GM19239 (cell line): Measurements from ENCODE around the gene ETS1.

Experiments
- DNase-seq: peaks from one replicate; pipeline ENCODE4 v3.0.0; 2011; ENCODE audit warnings: low spot score; ENCODE audit not compliant: insufficient read length
- FAIRE-seq: peaks from 2 replicates; lab custom pipeline; 2011; peaks lifted over from hg19 to GRCh38; lab: Jason Lieb, UNC

The ETS1 gene

DNA sequence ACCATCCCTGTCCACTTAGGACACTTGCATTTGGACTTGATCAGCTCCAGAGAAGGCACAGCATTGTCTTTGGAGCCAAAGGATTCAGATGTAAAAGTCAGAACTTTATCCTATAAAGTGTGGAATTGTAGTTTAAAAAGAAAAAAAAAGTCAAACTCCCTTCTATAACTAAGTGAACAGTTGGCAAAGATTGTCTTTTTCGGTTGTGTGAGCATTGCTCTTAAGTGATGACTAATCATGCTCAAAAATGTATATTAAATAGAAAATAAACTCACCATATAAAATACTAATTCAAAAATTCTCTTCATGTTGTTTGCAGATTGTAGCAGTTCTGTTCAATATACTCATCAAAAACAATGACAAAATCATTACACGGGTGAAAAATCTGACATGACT is 93.8 kb downstream of the ETS1 start:
- FAIRE-seq, result no peak
- DNase-seq, result no peak

DNA sequence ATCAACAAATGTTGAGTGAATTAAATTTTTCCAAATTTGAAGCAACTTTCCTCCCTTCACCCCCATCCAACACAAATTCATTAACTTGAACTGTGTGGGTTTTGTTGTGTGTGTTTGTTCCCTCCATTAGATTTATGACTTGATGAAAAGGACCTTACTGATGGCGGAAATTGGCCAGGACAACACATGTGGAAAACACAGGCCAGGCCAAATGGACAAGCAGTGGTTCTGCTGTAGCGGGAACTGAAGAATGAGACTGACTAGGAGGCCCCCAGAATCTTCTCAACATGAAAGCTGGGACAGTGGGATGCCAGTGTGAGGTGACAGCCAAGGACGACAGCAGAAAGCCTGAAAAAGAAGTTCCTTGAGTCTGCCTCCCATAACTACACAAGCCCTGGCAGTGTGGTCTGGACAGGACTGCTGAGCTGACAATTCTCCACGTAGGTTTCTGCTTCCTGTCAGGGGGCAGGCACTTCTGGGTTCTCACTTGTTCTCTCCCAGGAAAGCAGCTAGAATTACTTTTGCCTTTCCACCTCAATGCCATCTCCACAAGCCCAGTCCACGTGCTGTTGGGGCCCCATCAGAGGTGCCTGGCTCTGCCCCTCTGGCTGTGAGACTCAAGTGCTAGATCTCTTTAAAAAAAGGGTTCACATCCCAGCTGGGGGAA is 94.3 kb downstream of the ETS1 start:
- peak; percentile 86 for FAIRE-seq
- no peak for DNase-seq

DNA sequence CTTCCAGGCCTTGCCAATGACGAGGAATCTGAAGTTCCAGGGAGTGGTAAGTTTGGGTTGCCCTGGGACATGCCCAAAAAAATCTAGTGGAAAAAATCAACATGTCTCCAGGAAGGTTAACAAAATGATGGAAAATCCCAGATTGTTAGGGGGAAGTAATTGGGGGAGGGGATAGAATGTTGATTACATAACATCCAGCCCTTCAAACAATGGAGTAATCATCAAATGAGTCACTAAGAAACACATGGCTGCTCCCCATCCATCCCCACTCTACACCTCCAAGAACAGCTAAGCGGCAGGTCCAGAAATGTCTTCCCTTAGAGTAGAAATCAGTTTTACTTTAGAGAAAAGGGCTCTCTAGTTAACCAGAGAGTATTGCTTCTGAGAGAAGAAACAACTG is 94.9 kb downstream of the ETS1 start:
- peak; percentile 47 for FAIRE-seq
- DNase-seq, result no peak

DNA sequence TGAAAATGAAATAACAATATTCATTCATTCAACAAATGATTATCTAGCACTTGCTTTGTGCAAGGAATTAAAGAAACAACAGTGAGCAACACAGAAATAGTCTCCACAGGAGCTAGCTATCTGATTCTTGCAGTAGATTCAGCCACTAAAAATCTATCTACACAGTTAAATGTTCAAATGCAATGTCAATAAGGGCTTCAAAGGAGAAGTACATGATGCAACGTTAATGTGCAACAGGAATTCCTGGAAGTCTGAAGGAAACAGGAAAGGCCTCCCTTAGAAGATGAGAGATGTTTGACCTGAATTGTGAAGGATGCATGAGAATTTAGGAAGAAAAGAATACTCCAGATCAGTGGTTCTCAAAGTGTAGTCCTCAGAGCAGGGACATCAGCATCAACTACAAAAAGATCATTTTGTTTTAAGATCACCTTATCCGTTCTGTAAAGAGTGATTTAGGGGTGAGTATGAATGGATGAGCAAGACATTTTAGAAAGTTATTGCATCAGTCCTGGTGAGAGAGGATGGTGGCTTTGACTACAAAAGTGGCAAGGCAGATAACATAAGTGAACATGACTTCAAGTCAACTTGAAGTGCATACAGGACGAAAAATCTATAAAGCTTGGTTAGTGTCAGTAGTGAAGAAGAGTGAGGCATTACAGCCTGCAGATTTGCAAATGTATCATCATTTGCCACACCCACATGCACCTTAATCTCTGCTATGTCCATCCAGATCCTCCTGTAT is 96.0 kb downstream of the ETS1 start:
- FAIRE-seq (no peak), DNase-seq (no peak)

DNA sequence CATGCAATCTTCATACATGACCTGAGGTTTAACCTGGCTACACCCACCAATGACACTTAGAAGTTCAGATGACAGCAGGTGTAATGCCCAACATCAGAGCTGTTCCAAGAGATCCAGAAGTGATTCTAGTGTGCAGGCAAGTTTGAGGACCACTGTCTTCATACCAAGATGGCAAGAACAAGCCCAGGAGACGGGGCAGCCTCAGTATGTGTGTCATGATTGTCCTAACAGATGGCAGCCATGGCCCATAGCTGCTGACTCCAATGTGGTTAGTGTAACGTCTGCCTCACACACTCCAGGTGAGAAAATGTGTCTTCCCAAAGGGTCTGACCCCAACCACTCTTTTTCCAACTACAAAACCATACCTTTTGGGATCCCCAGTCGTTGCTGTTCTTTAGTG is 97.3 kb downstream of the ETS1 start:
- no peak for DNase-seq
- peak; percentile 40 for FAIRE-seq

DNA sequence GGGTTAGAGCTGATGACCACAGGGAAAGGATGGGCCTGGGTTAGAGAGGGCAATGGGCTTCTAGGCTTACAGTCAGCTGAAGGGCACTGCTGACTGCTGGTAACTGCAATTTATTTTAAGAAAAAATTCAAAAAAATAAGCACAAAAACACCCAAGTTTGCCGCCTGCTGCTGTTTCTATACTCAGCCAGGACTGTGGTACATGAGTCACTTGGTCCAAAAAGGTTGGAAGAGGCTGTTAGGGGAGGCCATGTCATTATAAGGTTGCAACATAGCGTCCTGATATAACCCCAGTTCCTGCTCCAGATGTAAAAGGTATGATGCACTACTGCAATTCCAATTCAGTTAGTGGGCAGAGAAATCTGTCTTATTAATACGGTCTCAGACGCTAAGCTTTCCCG is 98.9 kb downstream of the ETS1 start:
- no peak for DNase-seq
- FAIRE-seq, result no peak

DNA sequence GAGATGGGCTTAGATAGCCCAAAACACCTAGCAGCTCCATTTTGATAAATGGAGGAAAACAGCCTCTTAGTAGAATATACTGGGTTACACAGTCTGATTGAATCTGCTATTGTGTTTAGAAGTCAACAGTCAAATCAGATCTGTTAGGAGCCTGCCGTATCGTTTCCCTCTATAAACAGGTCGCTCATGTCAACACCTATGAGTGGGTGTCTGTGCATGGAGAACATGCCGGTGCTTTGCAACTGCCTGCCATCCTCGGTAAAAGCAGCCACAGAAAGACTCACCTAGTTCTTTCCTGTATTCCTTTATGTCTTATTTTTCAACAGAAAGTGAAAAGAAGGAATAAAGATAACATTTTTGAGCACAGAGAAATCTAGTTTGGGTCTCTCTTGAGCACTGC is 99.4 kb downstream of the ETS1 start:
- DNase-seq, result no peak
- no peak for FAIRE-seq

DNA sequence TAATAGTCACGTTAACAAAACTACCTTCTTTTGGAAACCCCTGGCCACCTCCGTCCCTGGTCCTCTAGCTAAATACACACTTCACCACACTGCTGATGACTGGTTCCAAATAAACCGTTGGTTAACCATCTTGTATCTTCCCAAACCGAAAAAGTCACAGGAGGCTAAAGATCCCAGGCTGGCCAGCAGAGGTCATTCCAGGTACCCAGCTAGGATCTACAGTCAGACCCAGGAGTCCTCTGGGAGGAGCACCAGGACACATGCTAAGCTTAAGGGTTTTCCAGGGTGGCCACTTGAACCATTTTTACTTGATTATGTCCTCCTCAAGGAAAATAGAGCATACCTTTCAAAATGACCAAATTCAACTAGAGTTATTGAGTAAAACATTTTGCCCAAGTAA is 103.2 kb downstream of the ETS1 start:
- FAIRE-seq (no peak), DNase-seq (no peak)

DNA sequence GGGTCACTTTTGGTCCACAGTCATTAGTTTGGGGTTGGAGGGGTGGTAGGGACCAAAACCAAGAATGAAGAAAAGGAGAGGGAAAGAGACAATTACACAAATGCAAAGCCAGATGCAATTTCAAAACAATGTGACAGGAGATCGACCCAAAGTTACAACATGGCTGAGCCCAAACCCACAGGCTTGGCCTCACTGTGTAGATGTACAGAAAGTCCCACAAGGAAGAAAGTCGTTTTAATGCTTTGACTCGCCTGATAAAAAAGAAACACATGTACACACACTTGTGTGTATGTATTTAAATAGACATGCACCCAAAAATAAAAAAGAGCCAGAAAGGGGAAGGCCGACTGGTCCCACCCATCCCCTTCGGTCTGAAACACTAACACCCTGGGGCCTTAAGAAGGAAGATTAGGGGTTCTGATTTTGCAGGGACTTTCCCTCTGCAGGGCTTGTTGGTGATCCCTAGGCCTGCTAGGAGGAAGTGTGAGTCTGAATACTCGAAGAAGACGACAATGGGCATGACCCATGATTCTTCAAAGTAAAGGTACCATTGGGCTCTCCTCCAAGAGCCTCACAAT is 104.1 kb downstream of the ETS1 start:
- DNase-seq (no peak), FAIRE-seq (peak; percentile 99)

DNA sequence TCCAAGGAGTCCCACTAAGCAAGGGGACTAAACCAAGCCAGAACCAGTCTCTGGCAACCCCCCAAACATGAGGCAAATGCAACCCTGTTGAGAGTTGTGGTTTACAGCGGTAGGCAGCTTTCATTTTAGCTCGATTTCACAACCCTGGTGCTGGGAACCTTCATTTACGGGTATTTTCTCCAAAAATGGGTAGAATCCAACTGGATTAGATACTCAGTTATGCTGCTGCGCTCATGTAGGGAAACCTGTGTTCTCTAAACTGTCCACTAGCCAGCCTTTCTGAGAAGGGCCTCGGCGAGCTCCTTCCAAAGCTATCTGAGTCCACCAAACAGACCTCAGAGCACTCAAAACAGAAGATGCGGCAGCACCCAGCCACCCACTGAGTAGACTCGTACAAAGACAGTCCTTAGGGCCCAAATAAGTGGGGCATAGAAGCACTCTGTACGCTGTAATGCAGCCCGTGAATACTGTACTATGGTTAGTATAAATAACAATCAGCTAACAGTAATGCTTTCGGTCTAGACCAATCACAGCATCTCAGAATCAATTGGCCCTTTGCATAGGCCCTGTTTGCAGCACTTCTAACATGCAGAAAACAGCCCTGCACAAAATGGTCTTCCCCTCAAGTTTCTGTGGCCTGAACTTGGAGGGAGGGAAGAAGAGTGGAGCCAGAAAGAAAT is 104.7 kb downstream of the ETS1 start:
- DNase-seq, result no peak
- no peak for FAIRE-seq

DNA sequence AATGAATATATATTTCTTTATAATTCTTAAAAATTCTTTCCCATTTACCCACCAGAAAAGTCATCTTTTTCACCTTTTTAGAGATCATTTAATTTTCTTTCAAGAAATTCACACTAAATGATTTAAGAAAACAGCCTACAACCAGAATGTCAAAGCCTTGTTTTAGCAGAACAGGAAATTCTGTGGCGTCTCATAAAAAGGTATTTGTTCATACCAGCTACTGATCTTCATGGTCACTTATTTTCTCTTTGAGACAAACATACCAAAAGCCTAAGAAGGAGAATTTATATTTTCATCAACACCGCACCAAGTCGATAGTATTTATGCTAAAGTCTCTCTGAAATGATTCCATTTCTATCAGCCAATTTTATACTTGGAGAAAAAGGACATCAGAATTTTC is 105.3 kb downstream of the ETS1 start:
- DNase-seq, result no peak
- no peak for FAIRE-seq

DNA sequence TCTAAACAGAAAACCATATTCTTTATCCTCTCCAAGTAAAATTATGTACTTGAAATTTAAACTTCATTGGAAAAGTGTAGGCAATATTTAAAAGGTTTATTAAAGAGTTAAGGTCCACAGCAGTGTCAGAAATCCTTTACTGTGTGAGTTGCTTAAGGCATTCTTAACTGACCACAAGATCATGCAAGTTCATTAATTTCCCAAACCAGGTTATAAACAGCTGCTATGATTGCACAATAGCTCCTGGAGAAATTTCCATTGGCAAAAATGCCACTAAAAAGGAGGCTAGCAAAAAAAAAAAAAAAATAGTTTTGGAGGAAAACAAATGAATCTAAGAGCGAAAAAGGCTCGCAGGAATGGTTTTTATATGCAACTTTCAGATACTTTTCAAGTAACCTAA is 106.2 kb downstream of the ETS1 start:
- no peak for DNase-seq
- no peak for FAIRE-seq

DNA sequence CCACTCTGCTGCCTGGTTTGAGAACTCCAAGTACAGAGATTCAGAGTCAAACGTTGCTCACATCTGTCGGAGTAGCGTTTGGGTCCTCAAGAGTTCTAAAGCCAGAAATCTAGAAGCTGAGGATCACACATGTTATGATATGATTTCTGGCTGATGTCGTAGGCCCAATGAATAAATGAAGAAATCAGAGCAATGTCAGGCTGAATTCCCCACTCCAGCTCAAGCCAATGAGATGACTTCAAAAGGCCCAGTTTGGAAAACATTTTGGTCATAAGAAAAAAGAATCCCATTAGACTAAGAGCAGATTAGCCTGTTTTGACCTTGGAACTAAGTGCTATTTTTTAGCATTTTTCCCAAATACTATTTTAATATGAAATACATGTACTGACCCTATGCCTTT is 106.7 kb downstream of the ETS1 start:
- FAIRE-seq (no peak), DNase-seq (no peak)

DNA sequence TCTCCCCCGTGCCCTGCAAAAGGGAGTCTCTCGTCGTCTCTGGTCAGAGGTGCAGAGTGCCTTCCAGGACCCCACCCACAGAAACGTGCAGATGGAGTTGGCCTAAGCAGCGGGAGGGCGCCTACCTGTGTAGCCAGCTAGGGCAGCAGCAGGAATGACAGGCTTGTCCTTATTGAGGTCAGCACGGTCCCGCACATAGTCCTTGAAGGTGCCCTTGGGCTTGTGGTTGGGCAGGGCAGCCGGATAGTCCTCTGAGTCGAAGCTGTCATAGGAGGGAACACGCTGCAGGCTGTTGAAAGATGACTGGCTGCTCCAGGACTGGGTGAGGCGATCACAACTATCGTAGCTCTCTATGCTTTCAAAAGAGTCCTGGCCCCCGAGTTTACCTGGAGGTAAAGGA is 107.3 kb downstream of the ETS1 start:
- DNase-seq (no peak), FAIRE-seq (no peak)

DNA sequence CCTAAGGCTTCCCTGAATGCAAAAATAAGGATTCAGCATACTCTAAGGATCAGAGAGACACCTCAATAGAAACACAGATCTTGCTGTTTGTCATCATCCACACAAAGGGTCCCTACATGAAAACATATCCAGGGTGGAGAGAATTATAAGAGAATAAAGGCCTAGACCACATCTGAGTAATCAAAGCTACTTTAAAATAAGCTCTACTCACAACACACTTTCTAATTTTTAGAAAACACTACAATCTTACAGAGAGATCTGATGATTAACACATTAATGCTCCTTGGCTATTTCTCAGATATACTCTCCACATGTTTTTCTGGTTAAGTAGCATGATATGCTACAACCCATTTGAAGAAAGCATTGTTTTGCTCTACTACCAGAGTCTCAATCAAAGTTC is 108.2 kb downstream of the ETS1 start:
- no peak for FAIRE-seq
- DNase-seq, result no peak

DNA sequence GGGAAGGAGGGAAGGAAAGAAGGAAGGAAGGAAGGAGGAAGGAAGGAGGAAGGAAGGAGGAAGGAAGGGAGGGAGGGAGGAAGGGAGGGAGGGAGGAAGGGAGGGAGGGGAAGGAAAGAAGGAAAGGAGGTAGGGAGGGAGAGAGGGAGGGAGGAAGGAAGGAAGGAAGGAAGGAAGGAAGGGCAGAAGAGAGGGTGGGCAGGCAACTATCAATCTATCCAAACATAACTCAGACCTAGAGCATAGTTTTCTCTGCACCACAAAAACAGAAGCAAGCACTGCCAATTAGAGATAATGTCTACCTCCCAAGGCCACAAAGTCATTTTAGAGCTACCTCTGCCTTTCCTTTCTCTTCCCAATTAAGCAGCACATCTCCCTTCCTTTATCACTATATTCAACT is 109.1 kb downstream of the ETS1 start:
- DNase-seq (no peak), FAIRE-seq (no peak)

DNA sequence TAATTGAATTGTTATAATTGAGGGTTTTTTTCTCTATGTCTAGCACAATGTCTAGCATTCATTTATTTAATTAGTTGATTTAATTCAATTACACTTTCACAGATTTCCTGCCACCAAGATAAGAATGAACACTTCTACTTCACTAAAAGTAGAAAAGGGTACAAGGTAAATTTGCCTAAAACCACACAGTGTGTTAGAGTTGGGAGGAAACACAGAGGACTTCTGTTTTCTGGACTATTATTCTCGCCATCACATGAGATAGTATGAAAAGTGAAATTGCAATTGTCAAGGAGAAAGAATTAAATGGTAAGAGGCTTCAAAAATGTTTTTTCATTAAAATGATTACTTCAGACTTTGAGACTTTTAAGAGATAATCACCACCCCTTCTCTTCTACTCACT is 109.5 kb downstream of the ETS1 start:
- peak; percentile 77 for FAIRE-seq
- no peak for DNase-seq

DNA sequence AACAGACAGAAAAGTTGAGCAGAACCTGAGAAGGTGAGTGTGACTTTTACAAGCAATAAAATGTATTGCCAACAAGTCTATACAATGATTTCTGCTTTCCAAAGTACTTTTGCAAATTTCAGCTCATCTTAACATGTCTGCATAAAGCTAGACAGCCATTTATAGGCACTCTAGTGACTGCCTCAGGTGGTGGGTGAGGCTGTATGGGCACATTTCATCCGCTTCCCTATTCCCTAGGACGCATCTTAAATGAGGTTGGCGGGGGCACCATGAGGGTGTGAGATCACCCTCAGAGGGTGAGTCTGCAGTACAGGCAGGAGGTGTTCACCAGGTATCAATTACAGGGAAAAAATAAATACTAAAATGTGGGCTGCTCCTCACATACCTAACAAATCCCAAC is 110.1 kb downstream of the ETS1 start:
- FAIRE-seq, result peak; percentile 73
- DNase-seq, result no peak

DNA sequence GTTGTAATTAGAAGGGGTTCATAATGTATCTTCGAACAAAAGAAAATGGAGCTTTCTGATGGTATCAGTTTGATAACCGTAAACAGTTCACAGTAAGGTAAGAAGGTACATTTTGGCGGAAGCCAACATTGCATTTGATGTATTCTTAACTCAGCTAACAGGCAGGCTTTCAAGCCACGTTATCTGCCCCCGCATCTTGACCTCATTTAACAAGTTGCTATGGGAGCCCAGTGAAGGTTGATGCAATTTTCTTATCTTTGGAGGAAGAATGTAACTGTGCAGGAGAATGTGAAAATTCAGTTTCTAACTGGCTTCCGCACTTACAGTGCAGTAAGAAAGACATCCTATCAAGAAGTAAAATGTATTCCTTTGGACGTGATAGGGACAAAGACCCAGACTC is 110.6 kb downstream of the ETS1 start:
- no peak for FAIRE-seq
- no peak for DNase-seq

DNA sequence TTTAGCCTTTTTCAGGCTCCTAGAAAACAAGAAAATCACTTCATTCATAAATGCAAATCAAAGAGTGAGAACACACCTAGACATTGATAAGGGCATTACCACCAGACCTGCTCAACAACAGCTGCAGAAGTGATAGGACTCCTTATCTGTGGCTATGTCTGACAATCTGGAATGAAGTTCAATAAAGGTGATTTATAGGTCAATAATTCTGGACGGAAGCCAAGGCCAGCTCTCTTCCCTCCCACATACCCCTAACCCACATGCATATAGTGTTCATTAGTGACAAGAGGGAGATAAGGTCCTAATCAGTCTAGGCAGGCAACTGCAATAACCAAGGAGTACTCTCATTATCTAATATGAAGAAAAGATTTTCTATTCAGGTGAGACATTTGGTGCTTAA is 111.3 kb downstream of the ETS1 start:
- FAIRE-seq (no peak), DNase-seq (no peak)
